Head of caudate nucleus (tissue), 42 donors: Measurements from ENCODE around the gene JAG2.
A peak's percentile ranks its signal among the peaks of the same experiment; 100 is the strongest.

Source experiments
- DNase-seq, 42 donors: peaks; one replicate each; pipeline versions ENCODE4 v3.0.0 to v3.0.0-alpha.2; 2020 to 2021; ENCODE audit warnings: mixed read lengths in 7 of 42
- intact Hi-C: fragments of 100-400 bp; cut with DNase I; formaldehyde crosslinking; loops from one replicate; pipeline ENCODE4 v1.15.0; 2022

JAG2 gene

GRCh38 chr14:105136401-105137322 lies 31.9 kb downstream of the JAG2 start:
- peak in 5 of 42 donors; percentile 10 to 41 (median 11) for DNase-seq

DNA sequence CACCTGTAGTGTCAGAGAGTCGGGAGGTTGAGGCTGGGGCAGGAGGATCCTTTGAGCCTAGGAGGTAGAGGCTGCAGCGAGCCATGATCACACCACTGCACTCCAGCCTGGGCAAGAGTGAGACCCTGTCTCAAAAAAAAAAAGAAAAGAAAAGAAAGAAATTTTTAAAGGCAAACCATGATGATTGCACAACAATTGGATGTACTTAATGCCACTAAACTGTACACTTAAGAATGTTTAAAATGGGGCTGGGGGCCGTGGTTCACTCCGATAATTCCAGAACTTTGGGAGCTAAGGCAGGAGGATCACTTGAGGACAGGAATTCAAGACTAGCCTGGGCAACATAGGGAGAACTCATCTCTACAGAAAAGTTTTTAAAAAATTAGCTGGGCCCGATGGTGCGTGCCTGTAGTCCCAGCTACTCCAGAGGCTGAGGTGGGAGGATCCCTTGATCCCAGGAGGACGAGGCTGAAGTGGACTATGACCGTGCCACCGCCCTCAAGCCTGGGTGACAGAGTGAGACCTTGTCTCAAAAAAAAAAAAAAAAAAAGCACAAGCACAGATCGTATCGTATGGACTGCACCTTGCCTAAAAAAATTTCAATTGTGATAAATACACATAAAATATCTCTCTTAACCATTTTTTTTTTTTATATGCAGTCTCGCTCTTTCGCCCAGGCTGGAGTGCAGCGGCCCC lies 32.7 kb downstream of the JAG2 start:
- intact Hi-C loops: no loop called here
- peak in 5 of 42 donors; percentile 9 to 14 (median 11) for DNase-seq

More at GRCh38 chr14:105136401-105137322, 31.9 kb downstream of the JAG2 start:
- intact Hi-C loops: no loop called here

- DNase-seq: peak in 1 of 42 donors; percentile 3
- intact Hi-C loops: no loop called here
Observed at GRCh38 chr14:105132921-105133654, 35.5 kb downstream of the JAG2 start.

GRCh38 chr14:105131241-105131640 lies 37.3 kb downstream of the JAG2 start:
- DNase-seq: no peak
- intact Hi-C loops: no loop called here

GRCh38 chr14:105128059-105128458 lies 40.5 kb downstream of the JAG2 start:
- peak in 4 of 42 donors; percentile 3 to 18 (median 8) for DNase-seq
- intact Hi-C loops: no loop called here

DNA sequence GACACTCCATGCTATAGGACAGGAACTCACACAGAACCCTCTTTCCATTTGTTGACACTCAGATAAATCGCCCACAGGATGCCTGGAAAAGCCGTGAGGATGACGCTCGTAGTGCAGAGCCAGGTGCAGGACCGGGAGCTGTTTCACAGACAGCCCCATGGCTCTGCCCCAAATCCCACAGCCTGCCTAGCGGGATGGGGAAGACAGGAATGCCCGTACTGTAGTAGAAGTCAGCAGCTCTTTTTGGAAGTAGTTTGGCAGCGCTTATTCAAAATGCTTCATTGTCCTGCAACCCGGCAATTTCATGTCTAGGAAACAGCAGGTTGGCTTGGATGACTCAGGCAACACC lies 41.6 kb downstream of the JAG2 start:
- peak in 10 of 42 donors; percentile 10 to 61 (median 34) for DNase-seq
- intact Hi-C loops: no loop called here

- intact Hi-C loops: no loop called here
- peak in 4 of 42 donors; percentile 16 to 39 (median 28) for DNase-seq
Observed at GRCh38 chr14:105126126-105126980, 42.2 kb downstream of the JAG2 start.

- intact Hi-C loops: no loop called here
- peak in 3 of 42 donors; percentile 7 to 13 (median 10) for DNase-seq
Observed at GRCh38 chr14:105124823-105125222, 43.8 kb downstream of the JAG2 start.

DNA sequence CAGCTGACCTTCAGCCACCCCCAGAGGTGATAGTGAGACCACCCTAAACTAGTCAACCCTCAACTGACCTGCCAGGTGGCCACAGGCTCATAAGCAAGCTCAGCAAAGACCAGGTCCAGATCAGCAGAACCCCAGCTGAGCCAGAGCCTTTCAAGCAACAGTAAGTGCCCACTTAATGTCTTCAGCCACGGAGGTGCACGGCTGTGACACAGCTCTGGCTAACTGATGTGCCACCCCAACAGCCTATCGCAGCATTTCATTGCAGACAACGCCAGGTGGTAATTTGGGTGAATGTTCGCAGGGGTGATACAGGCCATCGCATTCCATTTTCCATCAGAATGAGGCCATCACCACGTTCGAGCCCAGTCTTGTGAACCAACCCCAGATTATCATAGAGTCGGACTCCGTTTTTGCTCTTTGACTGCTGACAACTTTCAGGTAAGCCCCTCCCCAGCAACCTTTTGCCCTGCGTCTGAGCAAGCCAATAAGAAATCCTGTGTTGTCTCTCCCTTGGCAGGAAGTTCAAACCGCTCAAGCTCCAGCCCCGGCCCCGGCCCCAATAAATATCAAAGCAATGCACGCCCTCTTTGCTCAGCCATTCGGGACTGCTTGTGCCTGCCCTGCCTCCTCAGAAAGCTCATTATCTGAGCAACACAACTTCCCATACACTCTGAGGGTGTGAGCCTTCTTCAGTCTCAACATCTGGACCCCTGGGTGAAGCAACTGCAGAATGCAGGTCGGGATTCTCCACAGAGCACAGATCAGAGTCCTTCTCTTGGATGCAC lies 44.4 kb downstream of the JAG2 start:
- peak in 4 of 42 donors; percentile 21 to 30 (median 26) for DNase-seq
- intact Hi-C loops: no loop called here

DNA sequence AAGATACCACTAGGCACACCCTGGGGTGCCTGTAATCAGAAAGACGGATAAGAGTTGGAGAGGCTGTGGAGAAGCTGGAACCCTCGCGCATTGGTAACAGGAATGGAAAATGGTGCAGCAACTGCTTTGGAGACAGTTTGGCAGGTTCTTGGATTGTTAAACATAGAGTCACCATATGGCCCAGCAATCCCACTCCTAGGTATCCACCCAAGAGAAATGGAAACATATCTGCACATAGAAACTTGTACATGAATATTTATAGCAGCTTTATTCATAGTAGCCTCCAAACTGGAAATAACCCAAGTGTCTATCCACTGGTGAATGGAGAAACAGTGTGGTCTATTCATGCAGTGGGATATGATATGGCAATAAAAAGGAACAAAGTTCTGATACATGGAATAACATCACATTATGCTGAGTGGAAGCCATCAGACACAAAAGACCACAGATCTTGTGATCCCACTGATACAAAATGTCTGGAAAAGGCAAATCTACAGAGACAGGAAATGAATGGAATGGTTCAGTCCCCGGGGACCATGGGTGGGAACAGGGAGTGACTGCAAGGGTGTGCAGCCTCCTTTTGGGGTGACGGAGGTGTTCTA lies 45.4 kb downstream of the JAG2 start:
- peak in 2 of 42 donors; percentile 12 to 22 for DNase-seq
- intact Hi-C loops: no loop called here

DNA sequence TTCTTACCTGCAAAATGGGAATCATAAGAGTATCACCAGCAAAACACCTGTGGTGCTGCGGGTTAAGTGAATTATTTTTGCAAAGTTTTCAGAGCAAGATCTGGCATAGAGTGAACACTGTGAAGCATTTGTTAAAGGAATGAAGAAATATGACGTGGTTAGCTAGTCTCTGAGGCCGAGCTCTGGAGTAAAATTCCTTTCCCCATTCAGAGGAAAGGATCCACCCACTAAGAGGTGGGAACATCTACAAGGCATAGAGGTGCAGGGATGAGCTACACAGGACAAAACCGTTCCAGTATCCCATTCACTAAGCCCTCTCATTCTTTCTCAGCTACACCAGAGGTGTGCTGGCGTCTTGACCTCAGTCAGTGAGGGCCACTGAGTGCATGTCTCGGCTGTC lies 48.5 kb downstream of the JAG2 start:
- DNase-seq: peak in 8 of 42 donors; percentile 6 to 51 (median 30)
- intact Hi-C loops: no loop called here

GRCh38 chr14:105119408-105120025 lies 49.1 kb downstream of the JAG2 start:
- peak in 3 of 42 donors; percentile 27 to 37 (median 32) for DNase-seq
- intact Hi-C loops: no loop called here

- intact Hi-C loops: no loop called here
- DNase-seq: peak in 40 of 42 donors; percentile 29 to 94 (median 68)
Observed at GRCh38 chr14:105118646-105119407, 49.7 kb downstream of the JAG2 start.

DNA sequence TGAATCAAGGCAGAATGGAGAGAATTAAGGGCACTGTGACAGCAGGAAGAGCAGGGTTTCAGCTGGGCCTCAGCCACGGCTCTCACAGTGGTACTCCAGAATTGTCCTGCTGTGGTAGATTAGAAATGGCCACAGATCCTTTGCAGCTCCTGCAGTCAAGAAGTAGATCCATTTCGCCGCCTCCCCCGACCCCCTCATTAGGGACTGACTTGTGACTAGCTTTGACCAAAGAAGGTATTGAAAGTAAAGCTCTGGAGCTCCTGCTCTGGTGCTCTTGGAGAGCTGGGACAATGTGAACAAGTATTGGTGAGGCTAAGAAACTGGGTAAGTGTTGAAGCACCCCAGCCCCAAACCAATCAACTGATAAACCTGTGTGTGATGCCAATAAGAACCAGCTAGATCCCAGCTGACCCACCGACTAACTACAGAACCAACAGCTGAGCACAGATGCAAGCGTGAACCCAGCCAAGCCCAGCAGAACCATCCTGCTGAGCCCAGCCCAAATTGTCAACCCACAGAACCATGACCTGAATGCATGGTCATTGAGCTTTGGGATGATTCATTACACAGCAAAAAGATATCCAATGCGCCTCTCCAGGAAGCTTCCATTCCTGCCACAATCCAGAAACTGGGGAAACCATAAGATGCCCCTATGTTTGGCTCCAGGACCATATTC lies 50.7 kb downstream of the JAG2 start:
- intact Hi-C loops: no loop called here
- peak in 4 of 42 donors; percentile 11 to 28 (median 26) for DNase-seq

DNA sequence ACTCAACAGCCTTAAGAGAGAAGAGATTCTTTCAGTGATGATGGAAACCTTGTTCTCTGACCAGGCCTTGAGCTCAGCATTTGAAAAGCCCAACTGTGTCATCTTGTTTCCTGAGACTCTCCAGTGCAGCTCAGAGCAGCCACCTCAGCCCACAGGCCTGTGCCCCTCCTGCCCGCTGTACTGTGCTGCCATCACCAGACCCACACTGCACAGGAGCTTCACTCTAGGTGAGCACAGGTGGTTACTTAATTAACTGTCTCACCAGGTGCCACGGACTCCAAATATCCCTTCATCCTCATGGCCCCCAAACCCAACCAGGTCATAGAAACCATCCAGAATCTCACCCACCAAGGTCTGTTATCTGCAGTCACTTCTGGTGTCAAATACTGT lies 51.3 kb downstream of the JAG2 start:
- intact Hi-C loops: no loop called here
- peak in 3 of 42 donors; percentile 5 to 35 (median 9) for DNase-seq
